HG03060 (cell line): Measurements from ENCODE around the gene TEX51.

Experiments used
- ATAC-seq: cut with Tn5 transposase; IDR thresholded peaks from one replicate; pipeline ENCODE4 v1.9.1; 2021; ENCODE audit warnings: low read depth, moderate number of reproducible peaks; ENCODE audit not compliant: unreplicated experiment

TEX51 gene

GRCh38 chr2:126911111-126911796 lies 12.6 kb downstream of the TEX51 start:
- ATAC-seq = no peak

DNA sequence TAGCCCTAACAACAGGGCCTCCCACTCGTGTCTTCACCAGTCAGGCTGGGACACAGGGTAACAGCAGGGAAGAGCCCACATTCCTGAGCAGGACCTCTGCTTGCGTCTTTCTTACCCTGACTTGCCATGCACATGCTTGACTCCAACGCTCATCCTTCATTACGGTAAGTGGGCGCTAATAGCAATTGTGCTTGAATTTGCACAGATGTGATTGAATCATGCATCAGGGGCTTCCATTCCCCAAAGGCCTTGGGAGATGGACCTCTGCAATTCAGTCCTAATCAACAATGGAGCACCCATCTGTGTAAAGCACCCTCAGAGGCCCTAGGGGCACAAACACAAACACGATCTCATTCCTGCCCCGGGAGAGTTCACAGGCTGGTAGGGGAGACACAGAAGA lies 13.5 kb downstream of the TEX51 start:
- no peak for ATAC-seq

GRCh38 chr2:126913329-126913728 lies 14.6 kb downstream of the TEX51 start:
- no peak for ATAC-seq

DNA sequence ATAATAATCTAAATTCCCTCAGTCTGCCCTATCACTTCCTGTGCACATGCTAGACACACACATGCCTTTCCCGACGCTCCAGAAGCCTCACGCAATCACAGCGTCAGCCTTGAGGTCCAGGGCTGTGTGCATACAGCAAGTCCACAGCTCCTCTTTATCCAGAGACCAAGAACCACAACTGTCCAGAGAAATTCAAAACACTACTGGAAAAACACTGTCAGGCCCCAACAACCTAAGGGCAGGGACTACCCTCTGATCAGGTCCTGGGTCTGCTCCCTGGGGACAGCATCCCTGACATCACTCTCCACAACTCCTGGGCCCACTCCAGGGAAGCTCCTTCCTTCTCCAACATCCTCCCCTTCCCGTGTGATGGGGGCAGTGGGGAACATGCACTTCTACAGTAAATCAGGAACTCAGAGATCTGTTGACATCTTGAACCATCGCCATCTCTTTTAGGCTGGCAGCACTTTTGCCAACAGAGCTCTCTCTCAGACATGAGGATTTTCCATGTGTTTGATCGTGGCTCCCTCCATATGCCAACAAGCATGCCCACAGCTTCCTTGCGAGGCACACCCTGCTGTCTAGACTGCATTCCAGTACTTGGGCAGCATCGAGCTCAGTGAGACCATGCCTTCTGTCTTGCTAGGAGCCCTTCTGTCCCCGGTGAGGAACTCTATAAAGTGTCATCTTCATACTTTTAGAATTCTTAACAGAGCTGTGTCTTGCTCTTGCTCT lies 15.4 kb downstream of the TEX51 start:
- ATAC-seq = no peak

DNA sequence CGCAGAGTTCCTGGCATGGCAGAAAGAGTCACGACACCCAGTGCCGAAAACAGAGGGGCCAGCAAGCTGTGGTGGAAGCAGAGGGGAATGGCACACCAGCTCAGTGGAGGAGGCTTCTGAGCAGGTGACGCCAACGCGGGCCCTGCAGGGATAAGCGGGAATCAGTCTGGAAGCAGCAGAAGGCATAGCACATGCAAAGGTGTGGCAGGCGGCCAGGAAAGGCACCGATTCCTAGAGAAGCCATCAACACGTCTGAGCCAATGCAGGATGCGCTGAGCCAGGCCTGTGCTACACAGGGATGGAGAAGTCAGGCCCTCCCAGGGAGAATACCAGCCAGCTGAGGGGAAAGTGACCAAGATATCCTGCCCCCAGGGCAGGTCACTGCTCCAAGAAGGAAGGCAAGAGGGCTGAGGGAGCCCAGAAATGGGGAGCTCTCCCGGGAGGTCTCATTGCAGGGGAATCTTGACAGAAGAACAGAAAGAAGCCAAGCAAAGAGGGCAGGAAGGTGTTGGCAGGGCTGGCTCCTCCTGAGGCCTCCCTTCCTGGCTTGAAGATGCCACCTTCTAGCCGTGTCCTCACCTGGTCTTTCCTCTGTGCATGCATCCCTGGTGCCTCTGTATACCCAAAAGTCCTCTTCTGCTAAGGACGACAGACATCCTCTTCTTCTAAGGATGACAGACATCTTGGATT lies 16.3 kb downstream of the TEX51 start:
- ATAC-seq = no peak

DNA sequence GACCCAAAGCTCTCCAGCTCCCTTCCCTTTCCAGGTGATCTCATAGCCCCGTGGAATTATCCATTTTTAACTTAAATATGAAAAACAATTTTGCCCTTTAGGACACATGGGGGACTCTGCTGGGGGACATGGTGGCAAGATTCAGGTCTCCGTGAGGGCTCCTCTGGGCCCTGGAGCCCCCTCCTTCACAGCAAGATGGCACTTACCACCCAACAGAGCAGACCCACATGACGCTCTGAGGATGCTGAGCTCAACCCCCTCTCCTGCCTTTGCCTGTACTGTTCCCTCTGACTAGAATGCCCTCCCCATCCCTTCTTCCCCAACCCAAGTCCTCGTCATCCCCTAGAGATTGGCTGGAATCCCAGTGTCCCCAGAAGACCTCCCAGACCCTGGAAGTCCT lies 17.2 kb downstream of the TEX51 start:
- ATAC-seq = no peak

DNA sequence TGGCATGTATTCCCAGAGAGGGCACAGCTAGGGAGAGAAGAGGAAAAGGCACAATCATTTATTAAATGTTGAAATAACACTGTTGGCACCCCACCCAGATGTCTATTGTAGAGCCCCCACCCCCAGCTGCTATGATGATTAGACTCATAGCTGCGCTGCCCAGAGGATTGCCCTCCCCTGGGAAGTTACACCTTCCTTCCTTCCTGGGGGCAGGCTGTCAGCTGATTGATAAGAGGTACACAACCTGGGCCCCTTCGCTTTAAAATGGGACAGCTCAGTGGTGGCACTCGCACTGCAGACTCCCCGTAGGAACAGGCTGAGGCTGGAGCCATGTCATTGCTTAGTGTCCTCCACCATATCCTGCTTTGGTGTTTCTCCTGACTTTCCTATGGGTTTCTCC lies 18.1 kb downstream of the TEX51 start:
- ATAC-seq = no peak

- no peak for ATAC-seq
These were observed 22.4 kb downstream of the TEX51 start for GRCh38 chr2:126921066-126921465.

- ATAC-seq = no peak
These were observed 32.4 kb downstream of the TEX51 start for GRCh38 chr2:126930970-126931590.

GRCh38 chr2:126932529-126932928 lies 33.8 kb downstream of the TEX51 start:
- ATAC-seq = no peak

DNA sequence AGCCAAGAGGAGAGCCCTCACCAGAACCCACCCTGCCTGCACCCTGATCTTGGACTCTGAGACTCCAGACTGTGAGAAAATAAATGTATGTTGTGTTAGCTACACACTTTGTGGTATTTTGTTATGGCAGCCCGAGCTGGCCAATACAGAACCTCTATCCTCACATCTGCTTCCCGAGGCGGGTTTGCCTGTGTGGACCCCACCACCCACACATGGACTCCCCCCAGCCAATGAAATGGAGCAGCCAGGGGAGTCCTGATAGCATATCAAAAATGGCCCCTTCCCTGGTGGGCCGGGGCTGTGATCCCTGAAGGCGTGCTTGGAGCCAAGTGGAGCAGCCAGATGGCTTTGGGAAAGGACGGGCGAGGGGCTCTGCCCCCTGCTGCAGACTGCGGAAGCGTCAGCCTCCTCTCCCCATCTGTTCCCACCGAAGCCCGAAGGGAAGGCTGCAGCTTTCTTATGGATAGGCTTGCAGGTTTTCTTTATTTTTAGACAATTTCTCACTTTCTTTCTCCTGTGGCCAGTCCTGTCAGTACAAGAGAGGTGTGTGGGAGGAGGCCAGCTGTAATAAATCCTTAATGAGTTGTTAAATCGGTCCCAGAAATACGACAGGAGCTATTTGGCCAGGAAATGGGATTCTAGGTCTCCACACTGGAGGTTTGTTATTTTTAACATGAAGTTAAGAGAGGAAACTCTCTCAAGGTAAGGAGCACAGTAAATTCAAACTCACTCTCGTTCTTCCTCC lies 34.4 kb downstream of the TEX51 start:
- no peak for ATAC-seq

DNA sequence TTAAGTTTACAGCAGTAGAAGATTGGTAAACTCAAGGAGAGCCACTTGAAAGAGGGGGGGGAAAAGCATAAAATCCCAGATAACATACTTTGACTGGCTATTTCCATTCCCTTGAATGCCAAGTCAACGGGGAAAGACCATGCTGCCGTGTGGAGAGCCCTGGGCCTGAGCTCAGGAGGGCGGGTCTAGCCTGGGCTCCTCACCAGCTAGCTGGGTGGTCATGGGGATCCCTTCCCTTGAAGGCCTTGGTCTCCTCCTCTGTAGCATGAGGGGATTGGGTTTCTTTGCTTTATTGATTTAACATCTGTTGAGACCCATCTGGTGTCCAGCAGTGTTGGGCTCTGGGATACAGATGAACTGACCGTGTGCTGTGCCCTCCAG lies 35.0 kb downstream of the TEX51 start:
- ATAC-seq = no peak

DNA sequence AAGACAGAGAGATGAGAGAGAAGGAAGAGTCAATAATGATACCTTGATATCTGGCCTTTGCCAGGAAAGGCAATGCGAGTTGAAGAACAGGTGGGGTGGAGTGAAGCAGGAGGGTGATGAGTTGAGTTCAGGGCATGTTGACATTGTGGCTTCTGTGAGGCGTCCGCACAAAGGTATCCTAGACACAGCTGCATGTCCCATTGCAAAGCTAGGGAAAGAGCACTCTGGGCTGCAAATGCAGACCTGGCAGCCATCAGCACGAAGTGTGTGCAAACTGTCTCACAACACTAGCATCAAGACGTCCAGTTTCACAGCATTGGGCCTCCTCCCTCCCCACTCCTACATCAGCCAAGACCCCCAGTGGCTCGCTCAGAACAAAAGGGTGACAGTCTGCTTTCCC lies 36.1 kb downstream of the TEX51 start:
- ATAC-seq = no peak

GRCh38 chr2:126935774-126936173 lies 37.1 kb downstream of the TEX51 start:
- no peak for ATAC-seq

DNA sequence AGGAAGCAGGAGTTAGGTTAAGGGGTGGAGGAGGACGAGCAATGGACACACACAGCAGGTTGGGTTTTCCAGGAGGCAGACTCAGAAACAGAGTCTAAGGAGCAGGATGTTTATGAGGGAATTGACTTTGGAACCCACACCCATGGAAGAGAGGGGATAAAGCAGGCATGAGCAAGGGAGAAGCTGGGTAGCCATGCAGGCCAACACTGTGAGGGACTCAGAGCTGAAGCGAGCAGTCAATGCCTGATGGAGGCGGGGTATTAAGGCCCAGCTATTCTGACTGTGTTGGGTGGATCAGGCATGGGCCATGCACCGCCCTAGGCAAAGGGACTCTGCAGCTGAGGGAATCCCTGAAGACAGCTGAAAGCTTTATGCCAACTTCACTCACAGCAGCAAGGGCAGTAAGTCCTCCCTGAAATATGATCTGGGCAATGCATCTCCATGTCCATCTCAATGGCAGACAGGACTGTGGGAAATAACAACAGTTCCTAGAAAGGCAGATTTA lies 37.6 kb downstream of the TEX51 start:
- no peak for ATAC-seq

GRCh38 chr2:126940331-126940730 lies 41.6 kb downstream of the TEX51 start:
- ATAC-seq = no peak

- no peak for ATAC-seq
These were observed 43.9 kb downstream of the TEX51 start for GRCh38 chr2:126942427-126943203.

DNA sequence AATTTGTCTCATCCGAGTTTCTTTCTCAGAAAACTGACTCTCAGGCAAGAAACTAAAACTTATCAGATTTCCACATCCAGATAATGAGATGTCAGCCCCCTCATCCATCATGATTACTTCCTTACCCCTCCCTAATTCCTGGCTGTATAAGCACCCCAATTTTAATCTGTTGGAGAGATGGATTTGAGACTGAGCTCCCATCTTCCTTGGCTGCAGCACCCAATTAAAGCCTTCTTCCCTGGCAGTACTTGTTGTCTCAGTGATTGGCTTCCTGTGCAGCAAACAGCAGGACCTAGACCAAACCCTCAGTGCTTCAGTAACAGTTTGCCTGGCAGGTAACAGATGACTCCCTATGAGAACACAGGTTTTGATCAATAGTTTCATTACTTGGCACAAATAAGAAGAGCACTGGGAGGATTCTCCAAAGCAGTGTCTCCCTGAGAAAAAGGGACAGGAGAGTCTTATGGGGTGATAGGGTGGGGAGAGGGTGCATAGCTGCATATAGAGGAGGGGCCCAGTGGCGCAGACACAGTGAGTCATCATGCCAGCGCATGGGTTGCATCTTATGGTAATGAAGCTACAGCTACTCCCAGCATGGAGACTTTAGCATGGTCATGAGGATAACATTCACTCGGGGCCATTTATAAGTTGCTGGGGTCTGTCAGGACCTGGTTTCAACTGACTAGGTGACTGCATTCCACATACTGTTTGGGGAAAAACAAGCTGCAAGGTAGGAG lies 45.1 kb downstream of the TEX51 start:
- ATAC-seq = no peak

- no peak for ATAC-seq
These were observed 46.4 kb downstream of the TEX51 start for GRCh38 chr2:126945118-126945517.
